DMS53 treated with DMSO at 0.1 percent for 48 hours (cell line): ENCODE data around the gene NCS1.
A peak's percentile ranks its signal among the peaks of the same experiment; 100 is the strongest.

ENCODE experiments used
- DNase-seq: peaks from one replicate; lab custom pipeline; 2025; ENCODE audit not compliant: unreplicated experiment; lab: John Stamatoyannopoulos, UW

The NCS1 gene

DNA sequence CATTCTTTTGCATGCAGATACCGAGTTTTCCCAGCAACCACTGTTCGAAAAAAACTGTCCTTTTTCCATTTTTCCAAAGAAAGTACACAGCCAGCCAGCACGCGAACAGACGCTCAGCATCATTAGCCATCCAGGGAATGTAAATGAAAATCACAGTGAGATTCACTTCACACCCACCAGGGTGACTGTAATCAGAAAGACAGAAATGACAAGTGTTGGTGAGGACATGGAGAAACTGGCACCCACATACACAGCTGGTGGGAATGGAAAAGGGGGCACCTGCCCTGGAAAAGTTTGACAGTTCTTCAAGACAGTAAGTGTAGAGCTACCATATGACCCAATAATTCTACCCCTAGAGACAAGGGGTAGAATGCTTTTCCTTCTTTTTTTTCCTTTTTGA lies 25.0 kb upstream of the NCS1 start:
- DNase-seq = no peak

DNA sequence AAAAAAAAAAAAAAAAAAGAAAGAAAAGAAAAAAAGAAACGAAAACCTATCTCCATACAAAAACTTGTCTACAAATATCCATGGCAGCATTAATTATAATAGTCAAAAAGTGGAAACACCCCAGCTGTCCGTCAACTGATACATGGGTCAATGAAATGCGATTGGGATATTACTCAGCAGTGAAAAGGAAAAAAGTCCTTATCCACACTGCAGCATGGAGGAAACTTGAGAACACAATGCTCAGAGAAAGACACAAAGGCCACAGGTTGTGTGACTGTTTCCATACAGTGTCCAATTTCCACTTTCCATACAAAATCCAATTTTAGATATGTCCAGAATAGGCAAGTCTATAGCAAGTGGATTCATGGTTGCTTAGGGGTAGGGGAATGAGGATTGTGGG lies 24.3 kb upstream of the NCS1 start:
- DNase-seq = no peak

DNA sequence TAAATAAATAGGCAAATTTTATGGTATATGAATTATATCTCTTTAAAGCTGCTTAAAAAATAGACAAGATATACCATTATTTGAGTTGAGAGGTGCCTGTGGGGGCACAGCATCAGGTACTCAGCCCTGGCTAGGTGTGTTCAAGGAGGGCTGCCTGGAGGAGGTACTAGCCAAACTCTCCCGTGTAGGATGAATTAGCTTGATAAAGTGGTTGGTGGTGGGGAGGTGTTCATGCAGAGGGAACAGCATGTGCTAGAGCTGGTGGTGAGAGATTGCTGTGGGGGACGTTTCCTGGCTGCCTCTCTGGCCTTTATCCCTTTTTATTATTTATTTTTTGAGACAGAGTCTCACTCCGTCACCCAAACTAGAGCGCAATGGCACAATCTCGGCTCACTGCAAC lies 23.2 kb upstream of the NCS1 start:
- DNase-seq = no peak

DNA sequence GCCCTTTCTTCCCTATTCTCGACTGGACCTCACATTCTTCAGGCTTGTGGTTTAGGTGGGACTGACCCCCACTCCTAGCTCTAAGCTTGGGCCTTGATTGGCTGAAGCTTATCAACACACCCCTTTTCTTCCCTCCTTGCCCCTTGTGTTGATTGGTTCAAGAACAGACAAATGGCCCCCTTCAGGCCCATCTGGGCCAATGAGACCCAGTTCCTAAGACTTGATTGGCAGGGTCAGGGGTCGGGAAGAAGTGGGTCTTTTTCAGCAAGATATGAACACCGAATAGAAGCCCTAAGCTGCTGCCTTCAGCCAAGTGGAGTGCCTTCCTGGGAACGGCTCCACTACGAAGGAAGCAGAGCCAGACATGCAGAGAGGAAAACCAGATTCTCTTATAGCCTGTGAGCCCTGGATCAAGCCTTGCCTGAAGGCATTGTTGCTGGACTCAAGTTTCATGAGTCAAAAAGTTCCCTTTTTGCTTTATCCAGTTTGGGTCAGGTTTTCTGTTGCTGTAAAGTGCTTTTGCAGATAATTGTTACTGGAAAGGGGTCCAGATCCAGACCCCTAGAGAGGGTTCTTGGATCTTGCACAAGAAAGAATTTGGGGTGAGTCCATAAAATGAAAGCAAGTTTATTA lies 22.4 kb upstream of the NCS1 start:
- DNase-seq = no peak

DNA sequence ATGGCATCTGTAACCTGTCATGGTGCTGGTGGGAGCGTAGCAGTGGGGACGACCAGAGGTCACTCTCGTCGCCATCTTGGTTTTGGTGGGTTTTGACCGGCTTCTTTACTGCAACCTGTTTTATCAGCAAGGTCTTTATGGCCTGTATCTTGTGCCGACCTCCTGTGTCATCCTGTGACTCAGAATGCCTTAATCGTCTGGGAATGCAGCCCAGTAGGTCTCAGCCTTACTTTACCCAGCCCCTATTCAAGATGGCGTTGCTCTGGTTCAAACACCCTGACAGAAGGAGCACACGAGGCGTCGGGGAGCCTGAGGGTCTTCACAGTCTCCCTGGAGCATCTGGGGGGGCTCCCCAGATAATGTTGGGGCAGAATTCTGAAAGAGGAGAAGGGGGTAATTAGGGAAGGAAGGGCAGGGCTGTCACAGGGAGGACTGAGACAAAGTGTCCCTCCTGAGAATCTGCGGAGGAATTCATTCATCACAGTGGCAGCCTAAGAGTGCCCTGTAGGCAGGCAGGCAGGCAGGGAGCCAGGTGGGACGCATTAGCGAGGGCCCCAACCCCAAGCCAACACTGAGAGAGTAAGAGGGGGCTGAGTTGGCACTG lies 21.3 kb upstream of the NCS1 start:
- DNase-seq = no peak

DNA sequence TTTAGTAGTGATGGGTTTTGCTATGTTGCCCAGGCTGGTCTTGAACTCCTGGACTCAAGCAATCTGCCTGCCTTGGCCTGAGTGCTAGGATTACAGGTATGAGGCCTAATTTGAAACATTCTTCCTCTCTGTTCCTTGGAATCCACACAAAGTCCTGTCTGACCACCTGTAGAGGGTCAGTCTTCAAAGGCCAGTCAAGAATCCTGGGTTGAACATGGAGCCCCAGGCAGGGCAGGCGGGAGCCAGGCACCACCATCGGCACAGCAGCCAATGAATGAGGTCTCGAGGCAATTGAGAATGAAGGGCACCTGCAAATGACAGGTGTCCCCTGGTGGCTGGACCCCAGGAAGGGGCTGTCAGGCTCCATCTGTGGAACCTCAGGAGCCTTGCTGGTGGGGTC lies 17.4 kb upstream of the NCS1 start:
- no peak for DNase-seq

DNA sequence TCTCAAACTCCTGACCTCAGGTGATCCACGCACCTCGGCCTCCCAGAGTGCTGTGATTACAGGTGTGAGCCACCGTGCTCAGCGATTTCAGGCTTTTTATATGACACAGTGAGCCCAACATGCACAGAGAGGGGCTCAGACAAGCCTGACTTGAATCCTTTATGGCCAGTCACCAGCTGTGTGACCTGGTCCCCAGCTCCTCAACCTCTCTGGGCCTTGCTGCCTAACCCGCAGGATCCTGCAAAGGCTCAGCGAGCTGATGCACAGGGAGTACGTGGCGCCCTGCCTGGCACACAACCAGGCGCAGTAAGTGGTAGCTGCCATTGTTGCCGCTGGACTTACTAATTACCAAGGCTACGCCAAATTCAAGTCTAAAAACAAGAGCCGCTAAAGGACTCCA lies 16.6 kb upstream of the NCS1 start:
- DNase-seq = no peak

DNA sequence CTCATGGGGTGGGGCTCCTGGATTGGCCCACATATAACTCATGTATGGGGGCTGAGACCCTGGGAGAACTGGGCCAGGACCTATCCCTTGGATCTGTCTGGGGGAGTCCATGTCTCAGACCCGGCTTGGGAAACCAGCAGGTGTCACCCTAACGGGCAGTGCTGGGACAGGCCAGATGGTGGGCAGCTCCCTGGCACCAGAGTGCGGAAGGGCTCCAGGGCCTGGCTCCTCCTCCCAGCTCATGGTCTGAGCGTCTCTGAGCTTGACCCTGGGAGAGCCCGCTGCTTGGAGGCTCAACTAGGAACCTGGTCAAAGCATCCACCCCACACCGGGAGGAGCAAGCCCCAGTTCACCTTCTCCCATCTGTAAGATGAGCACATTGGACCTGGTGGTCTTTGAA lies 15.5 kb upstream of the NCS1 start:
- DNase-seq = no peak

DNA sequence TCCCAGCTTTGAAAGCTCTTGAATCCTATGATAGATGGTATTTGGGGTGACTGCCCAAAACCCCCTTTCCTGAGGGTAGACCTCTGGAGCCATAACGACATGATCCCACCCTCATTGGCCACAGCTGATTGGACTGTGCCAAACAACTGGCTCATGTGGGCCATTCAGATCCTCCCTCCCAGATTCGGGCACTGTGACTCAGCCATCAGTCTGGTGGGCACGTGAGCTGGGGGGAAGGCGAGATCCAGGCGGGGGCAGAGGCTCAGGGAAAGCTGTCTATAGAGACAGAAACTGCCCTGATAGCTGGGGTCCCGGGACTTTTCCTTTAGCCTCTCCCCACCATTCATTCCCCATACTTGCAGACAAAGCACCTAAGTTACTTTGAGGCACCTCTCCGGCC lies 15.1 kb upstream of the NCS1 start:
- no peak for DNase-seq

DNA sequence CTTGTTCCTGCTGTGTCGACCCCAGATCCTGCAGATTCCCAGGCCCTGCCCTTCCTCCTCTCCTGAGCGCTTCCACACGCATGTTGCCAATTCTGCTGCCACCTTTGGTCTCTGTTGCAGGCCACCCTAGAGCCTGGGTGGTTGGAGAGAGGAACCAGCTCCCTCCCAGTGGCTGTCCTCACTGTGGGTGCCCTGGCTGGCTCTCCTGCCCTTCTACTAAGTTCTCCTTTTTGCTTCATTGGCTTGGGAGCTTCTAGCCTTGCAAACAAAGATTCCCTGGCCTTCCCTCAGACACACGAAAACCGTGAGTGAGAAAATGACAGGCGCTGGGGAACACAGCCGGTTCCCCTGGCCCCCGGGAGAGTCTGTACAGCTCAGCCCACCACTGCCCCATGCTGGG lies 14.2 kb upstream of the NCS1 start:
- DNase-seq = no peak

DNA sequence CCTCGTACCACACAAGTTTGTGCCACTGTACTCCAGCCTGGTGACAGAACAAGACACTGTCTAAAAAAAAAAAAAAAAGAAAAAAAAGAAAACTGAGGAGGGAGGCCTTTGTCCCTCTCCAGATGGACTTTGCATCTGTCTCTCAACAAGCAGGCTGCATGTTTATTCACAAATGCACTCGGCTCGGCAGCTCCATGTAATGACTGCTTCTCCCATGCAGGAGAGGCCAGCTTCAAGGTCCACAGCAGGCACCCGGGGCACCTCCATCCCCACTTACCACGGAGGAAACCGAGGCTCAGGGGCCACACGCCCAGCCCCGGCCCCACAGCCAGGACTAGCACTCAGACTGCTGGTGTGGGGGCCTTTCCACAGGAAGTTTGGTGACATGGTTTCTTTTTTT lies 13.1 kb upstream of the NCS1 start:
- peak; percentile 6 for DNase-seq

DNA sequence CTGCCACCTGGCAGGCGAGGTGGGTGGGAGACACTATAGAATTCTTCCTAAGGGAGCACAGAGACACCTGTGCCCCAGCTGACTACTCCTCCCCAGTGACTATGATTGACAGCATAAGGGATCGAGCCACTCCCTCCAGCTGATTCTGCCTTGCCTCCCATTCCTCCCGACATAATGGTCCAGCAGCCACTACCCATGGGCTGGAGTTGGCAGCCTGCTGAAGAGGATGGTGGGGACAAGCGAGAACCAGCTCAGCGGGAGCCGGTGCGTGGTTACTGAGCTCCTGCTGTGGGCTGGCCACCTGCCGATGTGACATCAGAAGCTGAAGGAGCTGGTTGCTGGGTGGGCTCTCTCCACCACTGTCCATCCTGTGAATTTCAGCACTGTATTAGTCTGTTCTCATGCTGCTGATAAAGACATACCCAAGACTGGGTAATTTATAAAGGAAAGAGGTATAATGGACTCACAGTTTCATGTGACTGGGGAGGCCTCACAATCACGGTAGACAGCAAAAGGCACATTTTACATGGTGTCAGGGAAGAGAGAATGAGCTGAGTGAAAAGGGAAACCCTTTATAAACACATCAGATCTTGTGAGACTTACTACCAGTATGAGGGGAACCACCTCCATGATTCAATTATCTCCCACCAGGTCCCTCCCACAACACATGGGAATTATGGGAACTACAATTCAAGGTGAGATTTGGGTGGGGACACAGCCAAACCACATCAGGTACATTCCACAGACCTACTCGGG lies 12.1 kb upstream of the NCS1 start:
- no peak for DNase-seq

DNA sequence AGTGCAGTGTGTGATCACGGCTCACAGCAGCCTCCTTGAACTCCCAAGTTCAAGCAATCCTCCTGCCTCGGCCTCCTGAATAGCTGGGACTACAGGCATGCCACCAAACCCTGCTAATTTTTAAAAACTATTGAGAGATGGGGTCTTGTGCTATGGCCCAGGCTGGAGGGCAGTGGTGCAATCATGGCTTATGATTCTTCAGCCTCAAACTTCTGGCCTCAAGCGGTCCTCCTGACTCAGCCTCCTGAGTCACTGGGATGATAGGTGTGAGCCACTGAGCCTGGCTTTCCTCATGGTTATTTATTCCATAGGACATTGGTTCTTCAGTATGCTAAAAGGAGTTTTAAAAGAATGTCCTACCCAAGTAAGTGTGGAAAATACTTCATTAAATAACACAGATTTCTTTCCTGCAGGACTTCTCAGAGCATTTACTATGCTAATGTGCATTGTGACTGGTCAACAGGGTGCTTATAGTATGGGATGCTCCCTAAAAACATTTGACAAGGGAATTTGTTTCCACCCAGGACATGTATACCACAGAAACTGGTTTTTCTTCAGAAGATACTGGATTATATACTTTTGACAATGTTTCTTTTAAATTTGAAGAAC lies 11.2 kb upstream of the NCS1 start:
- no peak for DNase-seq

DNA sequence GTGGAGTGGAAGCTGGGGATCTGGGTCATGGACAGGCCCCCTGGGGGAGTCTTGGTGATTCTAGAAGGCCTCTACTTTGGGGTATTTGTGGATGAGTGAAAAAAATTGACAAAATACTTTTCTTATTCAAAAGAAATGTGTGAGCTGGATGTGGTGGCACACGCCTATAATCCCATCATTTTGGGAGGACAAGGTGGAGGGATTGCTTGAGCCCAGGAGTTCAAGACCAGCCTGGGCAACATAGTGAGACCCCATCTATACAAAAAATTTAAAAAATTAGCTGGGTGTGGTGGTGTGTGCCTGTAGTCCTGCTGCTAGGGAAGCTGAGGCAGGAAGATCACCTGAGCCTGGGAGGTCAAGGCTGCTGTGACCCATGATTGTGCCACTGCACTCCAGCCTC lies 6.6 kb upstream of the NCS1 start:
- DNase-seq = no peak

DNA sequence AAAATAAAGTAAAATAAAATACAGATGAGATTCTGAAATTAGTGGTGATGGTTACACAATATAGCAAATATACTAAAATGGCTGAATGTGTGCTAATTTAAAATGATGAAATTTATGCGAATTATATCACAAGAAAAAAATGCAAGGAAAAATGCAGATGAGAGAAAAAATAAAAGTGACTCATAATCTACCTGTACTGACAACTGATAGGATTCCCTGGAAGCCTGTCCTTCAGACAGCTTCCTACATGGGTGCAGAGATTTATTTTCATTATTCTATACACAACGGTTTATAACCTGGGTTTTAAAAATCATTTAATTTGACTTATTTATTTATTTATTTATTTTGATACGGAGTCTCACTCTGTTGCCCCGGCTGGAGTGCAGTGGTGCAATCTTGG lies 5.8 kb upstream of the NCS1 start:
- DNase-seq = no peak

DNA sequence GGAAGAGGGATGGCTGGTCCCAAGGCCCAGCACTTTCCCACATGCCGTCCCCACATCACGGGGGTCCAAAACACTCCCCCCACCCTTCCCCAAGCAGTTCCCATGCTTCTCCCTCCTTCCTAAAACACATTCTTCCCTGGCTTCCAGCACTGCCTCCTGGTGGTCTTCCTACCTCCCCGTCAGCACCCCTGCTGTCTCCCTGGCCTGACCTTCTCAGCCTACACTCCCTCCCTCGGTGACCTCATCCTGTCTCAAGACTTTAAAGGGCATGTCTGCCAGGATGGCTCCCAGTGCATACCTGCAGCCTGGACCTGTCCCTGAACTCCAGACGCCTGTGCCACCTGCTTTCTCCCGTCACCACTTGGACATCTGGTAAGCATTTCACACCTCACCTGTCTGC lies 4.3 kb upstream of the NCS1 start:
- peak; percentile 3 for DNase-seq

DNA sequence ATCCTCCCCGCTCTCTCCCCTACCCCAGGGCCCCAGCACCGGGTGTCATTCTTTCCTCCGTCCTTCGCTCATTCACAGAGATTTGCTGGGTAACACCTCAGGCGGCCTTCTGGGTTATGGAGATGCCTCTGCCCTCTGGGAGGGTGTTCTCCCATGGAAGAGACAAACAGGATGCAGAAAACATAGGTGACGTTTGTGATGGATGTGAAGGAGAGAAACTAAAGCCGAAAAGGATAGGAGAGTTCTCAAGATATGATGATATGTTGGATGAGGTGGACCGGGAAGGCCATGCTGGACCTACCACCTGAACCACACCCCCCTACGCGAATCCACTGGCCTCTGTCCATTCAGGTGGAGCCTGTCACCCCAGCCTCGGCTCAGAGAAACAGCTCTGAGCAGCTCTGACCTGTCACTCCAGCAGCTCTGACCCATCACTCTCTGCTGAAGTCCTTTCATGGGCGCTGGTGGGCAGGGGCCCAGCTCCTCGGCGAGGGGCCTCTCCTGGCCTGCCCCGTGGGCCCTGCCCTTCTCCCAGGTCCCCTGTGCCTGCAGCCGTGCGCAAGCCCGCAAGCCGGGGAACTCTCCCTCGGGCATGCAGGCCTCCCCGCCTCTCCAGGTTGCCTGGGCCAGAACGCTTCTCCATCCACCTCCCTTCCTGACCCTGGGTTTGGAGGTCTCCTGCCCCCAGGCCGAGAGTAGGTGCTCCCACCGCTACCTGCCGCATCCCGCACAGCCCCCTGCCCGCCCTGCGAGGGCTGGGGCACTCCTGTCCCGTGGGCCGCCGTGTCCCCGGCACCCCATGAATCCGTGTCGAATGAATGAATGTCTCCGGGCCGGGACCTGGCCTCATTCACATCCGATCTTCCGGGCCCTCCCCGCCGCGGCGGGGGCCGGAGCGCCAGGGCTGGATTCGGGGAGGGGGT lies 717 bp upstream of the NCS1 start:
- peak; percentile 25 for DNase-seq

DNA sequence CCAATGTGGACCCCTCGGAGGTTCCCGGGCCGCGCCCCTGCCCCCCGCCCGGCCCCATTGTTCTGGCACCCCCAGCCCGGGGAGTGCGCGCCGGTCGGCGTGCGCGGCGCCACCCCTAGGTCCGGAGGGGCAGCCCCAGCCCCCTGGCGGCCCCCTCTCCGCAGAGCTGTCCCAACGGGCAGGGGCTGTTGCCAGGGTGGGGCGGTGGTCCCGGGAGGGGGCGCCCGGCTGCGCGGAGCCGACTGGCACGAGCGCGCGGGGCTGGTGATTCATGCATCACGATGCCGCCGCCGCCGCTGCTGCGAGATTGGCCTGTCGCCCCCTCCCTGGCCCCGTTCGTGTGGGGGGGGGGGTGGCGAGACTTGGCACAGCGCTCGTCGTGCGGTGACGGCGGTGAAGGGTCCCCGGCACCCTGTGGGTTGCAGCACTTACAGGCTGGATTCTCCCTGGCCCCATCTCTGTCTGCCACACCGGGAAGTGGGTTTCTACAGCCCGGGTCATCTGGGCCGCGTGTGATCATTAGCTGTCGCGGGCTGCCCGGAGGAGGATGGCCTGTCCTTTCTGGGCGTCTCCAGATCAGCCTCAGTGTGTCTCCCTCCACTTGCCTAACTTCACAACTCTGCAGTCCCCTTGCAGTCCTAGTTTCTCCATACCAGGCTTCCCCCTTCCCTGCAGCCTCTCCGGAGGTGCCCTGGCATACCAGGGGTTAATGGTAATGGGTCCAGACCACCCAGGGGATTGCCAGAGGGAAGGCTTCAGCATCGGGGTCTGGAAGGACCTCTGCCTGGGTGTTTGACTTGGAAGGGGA lies 858 bp downstream of the NCS1 start:
- peak; percentile 6 for DNase-seq

DNA sequence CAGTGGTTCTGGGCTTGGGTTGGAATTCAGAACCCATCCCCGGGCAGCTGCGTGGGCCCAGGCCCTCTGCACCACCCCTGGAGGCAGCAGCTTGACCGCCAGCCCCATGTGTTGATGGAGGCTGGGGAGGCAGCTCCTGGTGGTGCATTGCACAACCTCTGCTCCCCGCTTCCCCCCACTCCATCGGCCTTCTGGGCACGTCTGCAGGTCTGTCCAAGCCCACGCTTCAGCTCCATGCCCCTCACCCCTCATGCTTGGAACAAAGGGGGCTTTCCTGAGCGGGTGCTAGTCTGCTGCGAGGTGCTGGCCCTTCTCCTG lies 1.4 kb downstream of the NCS1 start:
- DNase-seq = no peak

DNA sequence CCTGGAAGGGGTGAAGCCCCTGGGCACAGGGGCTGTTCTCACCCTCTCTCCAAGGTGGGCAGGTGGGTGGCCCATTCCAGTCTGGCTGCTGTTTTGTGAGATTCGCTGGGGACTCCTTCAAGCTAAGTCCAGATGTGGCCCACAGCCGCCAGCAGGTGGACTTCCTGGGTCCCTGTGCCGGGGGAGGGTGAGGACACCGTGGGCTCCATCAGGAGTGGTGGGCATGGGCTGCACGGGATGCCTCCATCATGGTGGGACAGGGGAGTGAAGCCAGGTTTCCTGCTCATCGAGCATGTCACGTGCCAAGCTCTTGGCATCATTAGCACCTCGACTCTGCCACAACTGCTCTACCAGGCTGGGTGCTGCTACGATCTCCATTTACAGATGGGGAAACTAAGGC lies 1.8 kb downstream of the NCS1 start:
- DNase-seq = no peak

DNA sequence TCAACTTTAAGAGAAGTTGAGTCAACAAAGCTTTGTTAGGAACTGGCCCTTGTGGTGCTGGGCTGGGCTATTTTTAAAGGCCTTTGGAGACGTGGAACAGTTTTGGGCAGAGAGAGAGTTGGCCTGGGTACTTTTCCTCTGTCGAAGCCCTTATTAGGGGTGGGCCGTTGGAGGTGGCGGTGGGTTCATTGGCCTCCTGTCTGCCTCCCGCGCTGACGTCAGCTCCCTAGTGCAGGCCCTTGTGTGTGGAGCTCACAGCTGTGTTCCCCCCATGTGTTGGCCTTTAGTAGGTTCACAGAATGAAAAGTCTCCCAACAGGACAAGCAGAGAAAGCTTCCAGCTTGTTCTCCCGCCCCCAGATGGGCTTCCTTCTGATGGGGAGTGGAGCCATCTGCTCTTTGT lies 2.7 kb downstream of the NCS1 start:
- no peak for DNase-seq
